ENCODE results near the gene FMNL3. TPM values are rescaled to one million over a fixed set of nuclear protein-coding genes. Genes with fewer than 3 reads are reported as not detected.
"Not testable (repeated sequence)": the region's sequence is repeated elsewhere in the genome, so short reads cannot be mapped to it uniquely, and the experiment has no call there.

FMNL3 gene
- total RNA-seq, 1 donor from 2014 or later: 35.1 TPM

DNA sequence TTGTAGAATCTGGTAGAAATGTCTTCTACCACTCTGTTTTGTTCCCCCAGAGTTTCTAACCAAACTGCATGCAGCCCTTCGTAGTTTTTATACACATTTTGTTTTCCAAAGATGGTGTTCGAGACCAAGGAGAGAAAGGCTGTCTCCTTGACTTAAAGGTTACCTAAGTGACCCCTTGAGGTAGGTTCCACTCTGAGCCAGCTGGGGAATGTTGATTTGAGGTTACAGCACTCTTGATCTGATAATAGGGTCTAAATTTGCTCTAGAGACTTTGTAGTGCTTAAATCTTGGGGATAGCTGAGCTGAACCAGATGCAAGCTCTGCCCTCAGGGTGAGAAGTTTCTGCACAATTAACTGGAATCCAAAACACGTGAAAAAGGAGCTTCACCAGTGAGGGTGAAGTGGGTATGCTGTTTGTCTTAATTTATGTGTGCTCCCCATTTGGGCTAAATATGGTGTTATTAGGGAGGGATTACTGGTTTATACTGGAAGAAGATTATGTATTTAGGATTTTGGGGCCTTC lies 37.2 kb upstream of the FMNL3 start:
- Histone ChIP-seq H3K36me3 (ENCODE audit: control insufficient read depth, insufficient read depth, low read length) (no peaks in the 10 kb centered on the region), H3K27me3 (ENCODE audit: control insufficient read depth, insufficient read depth, low read length) (no peaks in the 10 kb centered on the region), H3K4me3 (ENCODE audit: low read depth, low read length) (no peak overlapping the region)
- DNase-seq (ENCODE audit: low read depth): no peak
- TF ChIP-seq, protein P1, sequence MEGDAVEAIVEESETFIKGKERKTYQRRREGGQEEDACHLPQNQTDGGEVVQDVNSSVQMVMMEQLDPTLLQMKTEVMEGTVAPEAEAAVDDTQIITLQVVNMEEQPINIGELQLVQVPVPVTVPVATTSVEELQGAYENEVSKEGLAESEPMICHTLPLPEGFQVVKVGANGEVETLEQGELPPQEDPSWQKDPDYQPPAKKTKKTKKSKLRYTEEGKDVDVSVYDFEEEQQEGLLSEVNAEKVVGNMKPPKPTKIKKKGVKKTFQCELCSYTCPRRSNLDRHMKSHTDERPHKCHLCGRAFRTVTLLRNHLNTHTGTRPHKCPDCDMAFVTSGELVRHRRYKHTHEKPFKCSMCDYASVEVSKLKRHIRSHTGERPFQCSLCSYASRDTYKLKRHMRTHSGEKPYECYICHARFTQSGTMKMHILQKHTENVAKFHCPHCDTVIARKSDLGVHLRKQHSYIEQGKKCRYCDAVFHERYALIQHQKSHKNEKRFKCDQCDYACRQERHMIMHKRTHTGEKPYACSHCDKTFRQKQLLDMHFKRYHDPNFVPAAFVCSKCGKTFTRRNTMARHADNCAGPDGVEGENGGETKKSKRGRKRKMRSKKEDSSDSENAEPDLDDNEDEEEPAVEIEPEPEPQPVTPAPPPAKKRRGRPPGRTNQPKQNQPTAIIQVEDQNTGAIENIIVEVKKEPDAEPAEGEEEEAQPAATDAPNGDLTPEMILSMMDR (IDR thresholded peaks at IDR 0.05; ENCODE audit: insufficient read depth, low read length, poor library complexity, severe bottlenecking): no peak

DNA sequence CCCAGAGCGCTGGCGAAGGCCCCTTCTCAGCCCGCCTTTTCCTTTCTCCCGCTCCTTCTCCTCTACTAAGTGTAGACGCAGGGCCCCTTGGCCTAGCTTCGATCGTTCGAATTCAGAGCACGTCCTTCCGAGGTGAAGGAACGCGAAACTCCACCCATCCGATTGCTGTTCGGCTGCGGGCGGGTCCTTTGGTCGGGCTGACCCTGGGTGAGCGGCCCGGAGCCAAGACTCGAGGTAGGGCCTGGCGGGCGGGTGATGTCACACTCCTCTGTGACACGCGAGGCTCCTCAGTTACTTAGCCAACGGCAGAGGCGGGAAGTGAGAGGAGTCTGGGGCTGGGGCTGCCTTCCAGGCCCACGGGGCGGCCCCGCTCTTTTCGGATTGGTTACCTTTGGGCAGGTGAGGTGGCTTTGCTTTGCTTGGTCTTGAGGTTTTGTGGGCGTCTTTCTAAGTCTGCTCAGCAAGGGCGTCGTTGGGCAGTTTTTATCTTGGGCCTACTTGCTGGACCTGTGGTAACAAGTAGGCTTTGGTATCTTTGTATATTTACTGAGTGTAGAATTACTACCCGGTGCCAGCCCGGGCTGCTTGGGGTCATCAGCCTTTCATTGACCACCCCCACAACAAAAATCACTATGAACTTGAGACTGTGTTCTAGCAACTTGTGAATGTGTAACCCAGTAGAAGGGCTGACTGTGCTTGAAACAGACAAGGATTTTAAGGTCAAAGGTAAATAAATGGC lies 34.8 kb upstream of the FMNL3 start:
- DNase-seq (ENCODE audit: low read depth): peak; percentile 37
- TF ChIP-seq, protein P1 (IDR thresholded peaks at IDR 0.05; ENCODE audit: insufficient read depth, low read length, poor library complexity, severe bottlenecking): no peak
- peak overlapping the region; percentile 82 for H3K4me3 ChIP-seq (ENCODE audit: low read depth, low read length)

DNA sequence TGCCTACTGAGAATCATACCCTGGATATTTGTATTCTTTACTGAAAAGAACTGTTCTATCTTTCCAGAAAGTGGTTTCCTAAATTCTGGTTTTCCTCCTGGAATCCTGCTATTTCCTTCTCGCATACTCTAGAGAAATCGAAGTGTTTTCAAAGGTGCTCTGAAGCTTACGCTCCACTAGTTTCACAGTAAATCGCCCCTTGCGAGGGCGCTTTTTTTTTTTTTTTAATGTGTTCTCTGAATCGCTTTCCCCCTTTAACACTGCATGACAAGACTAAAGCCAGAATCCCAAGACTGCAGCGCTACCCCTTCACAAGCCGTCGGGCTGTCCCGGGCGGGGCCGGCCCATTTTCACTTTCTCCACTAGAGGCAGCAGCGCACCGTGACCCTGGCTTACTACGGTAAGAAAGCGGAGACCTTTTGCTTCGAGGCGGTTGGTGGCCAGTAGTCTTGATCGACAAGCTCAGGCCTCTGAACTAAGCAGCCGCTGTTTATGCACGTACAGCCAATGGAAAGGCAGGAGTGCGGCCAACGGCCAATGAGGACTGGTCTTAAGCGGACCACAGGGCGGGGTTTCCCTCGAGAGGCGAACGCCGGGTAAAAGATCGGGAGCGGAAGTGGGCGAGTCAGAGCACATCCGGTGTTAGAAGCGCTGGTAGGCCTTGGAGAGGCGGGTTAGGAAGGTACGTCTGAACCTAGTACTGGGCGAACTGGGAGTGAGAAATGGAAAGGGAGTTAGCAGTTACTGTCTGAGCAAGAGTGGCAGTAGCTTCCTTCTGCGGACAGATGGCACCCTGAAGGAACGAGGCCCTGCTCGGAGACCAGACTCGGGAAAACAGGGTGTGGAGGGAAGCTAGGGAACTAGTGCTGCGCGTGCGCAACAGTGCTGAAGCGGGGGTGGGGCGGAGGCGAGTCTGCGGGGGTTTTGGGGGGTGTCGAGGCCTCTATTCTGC lies 34.0 kb upstream of the FMNL3 start, which contains the start of gene TMBIM6:
Gene TMBIM6 (plus strand): TSS at position 628 of the 952 bp plus-strand sequence. CDS start 10,937 bp downstream, outside the sequence.
- no peaks in the 10 kb centered on the region for H3K27me3 ChIP-seq (ENCODE audit: control insufficient read depth, insufficient read depth, low read length)
- H3K4me3 ChIP-seq (ENCODE audit: low read depth, low read length): peak within 1 kb of the TSS; percentile 82
- peak; percentile 100 for DNase-seq (ENCODE audit: low read depth)
- no peaks in the 10 kb centered on the region for H3K36me3 ChIP-seq (ENCODE audit: control insufficient read depth, insufficient read depth, low read length)
- TF ChIP-seq, protein P1 (IDR thresholded peaks at IDR 0.05; ENCODE audit: insufficient read depth, low read length, poor library complexity, severe bottlenecking): peak; percentile 92

More for the DNA sequence above, 34.8 kb upstream of the FMNL3 start:
- Histone ChIP-seq H3K36me3 (ENCODE audit: control insufficient read depth, insufficient read depth, low read length) (no peaks in the 10 kb centered on the region), H3K27me3 (ENCODE audit: control insufficient read depth, insufficient read depth, low read length) (no peaks in the 10 kb centered on the region)

DNA sequence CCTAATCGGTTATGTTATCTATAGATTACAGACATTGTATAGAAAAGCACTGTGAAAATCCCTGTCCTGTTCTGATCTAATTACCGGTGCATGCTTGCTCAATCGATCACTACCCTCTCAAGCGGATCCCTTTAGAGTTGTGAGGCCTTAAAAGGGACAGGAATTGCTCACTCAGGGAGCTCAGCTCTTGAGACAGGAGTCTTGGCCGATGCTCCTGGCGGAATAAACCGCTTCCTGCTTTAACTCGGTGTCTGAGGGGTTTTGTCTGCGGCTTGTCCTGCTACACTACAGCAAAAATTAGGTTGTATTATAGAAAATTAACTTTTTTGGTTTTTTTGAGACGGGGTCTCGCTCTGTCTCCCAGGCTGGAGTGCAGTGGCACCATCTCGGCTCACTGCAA lies 33.1 kb upstream of the FMNL3 start:
- not testable (repeated sequence) for H3K27me3 ChIP-seq (ENCODE audit: control insufficient read depth, insufficient read depth, low read length); H3K4me3 ChIP-seq (ENCODE audit: low read depth, low read length); H3K36me3 ChIP-seq (ENCODE audit: control insufficient read depth, insufficient read depth, low read length); DNase-seq (ENCODE audit: low read depth)

DNA sequence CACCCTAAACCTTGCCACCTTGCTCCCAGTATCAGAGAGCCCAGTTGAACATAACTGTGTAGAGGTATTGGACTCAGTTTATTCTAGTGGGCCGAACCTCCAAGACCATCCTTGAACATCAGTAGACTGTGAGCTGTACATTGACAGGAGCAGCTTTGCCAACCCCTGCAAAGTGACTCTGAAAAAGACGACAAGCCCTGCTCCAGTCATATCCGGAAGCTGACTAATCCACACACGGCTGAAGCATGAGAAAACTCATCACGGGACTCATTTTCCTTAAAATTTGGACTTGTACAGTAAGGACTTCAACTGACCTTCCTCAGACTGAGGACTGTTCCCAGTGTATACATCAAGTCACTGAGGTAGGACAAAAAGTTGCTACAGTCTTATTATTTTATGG lies 31.5 kb upstream of the FMNL3 start:
- not testable (repeated sequence) for H3K36me3 ChIP-seq (ENCODE audit: control insufficient read depth, insufficient read depth, low read length); H3K4me3 ChIP-seq (ENCODE audit: low read depth, low read length); H3K27me3 ChIP-seq (ENCODE audit: control insufficient read depth, insufficient read depth, low read length); DNase-seq (ENCODE audit: low read depth)

DNA sequence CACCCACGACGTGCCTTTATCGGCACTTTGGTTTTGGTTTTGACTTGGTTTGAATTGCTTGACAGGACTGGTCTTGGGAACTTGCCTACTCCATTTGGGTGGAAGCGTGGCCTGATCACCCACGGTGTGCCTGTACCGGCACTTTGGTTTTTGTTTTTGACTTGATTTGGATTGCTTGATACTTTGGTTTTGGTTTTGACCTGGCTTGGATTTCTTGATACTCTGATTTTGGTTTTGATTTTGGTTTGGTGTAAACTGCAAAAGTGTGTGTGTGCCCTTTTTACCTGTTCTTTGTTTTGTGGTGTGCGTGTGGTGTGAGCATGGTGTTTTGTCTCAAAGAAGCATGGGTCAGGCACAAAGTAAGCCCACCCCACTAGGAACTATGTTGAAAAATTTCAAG lies 27.7 kb upstream of the FMNL3 start:
- H3K27me3 ChIP-seq (ENCODE audit: control insufficient read depth, insufficient read depth, low read length); DNase-seq (ENCODE audit: low read depth); H3K36me3 ChIP-seq (ENCODE audit: control insufficient read depth, insufficient read depth, low read length); H3K4me3 ChIP-seq (ENCODE audit: low read depth, low read length): not testable (repeated sequence)

Measured in kidney epithelial cell (primary cell).